Islet of Langerhans (tissue), 1 donor: Measurements from ENCODE around the gene PCDHAC2.

Experiments used
- FAIRE-seq: peaks from one replicate; lab custom pipeline; 2011; peaks lifted over from hg19 to GRCh38; lab: Jason Lieb, UNC

The PCDHAC2 gene, protein sequence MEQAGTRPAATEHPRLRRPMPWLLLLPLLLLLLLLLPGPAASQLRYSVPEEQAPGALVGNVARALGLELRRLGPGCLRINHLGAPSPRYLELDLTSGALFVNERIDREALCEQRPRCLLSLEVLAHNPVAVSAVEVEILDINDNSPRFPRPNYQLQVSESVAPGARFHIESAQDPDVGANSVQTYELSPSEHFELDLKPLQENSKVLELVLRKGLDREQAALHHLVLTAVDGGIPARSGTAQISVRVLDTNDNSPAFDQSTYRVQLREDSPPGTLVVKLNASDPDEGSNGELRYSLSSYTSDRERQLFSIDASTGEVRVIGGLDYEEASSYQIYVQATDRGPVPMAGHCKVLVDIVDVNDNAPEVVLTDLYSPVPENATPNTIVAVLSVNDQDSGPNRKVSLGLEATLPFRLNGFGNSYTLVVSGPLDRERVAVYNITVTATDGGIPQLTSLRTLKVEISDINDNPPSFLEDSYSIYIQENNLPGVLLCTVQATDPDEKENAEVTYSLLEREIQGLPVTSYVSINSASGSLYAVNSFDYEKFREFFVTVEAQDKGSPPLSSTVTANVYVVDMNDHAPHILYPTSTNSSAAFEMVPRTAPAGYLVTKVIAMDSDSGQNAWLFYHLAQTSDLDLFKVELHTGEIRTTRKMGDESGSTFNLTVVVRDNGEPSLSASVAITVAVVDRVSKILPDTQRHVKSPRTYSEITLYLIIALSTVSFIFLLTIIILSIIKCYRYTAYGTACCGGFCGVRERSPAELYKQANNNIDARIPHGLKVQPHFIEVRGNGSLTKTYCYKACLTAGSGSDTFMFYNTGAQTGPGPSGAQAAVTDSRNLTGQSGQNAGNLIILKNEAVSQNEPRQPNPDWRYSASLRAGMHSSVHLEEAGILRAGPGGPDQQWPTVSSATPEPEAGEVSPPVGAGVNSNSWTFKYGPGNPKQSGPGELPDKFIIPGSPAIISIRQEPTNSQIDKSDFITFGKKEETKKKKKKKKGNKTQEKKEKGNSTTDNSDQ

DNA sequence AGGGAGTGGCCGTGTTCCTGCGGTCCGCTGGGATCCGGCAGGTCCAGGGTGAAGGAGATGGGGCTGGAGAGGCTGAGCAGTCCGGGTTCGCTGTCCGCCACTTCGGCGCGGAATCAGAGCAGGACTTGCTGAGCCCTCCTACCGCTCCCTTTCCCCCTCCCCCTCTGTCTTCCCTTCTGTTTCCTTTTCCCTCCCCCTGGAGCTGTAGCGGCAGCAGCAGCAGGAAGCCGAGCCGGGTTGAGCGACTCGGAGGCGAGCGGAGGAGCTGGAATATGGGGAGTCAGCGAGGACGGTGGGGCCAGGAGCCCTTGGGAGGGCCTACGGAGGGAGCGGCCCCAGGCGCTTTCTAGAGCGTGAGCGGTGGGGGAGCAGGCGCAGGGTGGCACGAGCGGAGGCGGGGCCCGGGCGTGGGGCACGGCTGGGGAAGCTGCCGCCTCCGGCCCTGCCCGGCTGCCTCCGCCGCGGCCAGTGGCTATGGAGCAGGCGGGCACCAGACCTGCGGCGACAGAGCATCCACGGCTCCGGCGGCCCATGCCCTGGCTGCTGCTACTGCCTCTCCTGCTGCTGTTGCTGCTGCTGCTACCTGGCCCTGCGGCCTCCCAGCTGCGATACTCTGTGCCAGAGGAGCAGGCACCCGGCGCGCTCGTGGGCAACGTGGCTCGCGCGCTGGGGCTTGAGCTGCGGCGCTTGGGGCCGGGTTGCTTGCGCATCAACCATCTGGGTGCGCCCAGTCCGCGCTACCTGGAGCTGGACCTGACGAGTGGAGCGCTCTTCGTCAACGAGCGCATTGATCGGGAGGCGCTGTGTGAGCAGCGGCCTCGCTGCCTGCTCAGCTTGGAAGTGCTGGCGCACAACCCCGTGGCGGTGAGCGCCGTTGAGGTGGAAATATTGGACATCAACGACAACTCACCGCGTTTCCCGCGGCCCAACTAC, at the start of gene PCDHAC2:
Gene PCDHAC2, plus strand, starts transcription at position 184 of the 933 bp plus-strand sequence. Its CDS starts 291 bp downstream, at position 475.
- FAIRE-seq = no peak

DNA sequence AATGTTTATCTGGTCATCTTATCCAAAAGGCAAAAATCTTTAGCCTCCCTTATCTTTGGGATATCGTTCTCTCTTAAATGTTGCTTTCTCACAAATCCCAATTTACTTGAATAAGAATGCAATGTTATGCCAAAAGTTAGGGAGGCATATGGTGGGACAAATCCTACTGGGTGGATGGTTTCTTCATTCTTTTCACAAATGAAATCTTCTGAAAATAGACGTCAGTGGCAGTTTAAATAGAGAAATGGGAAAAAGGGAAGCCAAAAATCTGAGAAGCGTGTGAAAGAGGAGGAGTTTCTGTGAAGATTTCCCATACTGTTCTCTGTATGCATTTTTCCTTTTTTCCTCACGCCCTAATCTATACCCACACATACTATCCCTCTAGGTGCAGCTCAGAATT, 42.7 kb upstream of the PCDHAC2 start:
- FAIRE-seq = no peak

DNA sequence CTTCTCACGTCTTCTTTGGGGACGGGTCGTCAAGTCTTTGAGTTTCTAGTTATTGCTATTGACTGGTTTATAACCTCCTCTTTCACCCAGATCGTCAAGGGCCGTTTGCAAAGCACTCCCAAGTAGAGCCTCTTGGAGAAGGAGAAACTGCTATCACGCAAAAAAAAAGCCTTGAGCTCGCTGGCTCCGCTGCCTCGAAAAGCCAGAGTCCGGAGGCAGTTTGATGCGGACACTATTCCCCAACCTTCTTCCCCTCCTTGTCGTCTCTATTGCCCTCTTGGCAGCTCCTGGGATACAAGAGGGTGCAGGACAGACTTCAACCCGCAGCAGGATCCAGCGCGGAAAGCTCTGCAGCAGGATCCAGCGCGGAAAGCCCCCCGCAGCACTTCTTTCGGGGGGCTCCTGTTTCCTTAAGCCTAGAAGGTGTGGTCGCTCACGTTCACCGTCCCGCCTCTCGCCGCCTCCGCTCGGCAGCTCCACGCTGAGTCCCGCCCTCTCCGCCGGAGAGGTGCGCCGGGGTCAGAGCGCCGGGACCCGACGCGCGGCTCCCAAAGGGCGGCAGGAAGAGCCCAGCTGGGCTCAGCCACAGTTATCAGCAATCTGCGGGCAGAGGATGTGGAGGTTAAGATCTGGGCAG, 40.4 kb upstream of the PCDHAC2 start, which contains the start of gene PCDHAC1:
Gene PCDHAC1, plus strand, starts transcription at position 494 of the 637 bp plus-strand sequence. CDS start 594 bp downstream, outside the sequence.
- FAIRE-seq = no peak

DNA sequence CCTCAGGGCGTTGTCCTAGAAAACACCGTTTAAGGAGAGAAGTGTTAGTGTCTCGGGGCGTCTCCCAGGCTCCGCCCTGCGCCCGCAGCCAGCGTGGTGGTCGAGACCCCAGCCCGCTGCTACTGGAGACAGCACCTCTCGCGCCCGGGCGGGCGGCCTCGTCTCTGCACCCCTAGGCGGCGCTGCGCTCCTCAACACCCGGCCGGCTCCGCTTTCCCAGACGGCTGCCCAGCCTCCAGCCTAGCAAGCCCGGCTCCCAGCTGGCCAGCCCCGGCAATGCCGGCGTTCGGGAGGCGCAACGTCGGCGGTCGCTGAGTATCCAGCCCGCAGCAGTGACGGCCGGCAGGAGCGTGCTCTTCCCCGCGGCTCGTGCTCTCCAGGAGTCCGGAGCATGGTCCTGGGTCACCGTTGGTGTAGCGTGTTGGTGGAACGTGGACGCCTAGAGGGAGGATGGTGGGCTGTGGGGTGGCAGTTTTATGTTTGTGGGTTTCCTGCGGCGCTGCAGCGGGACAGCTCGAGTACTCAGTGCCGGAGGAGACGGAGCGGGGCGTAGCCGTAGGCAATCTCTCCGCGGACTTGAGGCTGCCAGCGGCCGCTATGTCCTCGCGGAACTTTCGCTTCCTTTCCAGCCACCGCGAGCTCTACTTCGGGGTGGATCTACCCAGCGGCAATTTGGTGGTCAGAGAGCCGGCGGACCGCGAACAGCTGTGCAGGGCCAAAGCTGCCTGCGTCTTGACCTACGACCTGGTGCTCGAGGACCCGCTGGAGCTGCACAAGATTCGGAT, 39.6 kb upstream of the PCDHAC2 start:
- FAIRE-seq = no peak

DNA sequence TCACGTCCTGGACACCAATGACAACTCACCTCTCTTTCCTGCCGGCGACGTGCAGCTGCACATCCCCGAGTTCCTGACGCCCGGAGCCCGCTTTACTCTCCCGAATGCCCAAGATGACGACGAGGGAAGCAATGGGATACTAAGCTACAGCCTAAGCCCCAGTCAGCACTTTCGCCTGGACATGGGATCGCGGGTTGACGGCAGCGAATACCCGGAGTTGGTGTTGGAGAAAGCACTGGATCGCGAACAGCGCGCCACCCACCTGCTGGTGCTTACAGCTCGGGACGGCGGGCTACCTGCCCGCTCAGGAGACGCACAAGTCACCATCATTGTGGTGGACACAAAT, 39.1 kb upstream of the PCDHAC2 start:
- FAIRE-seq = no peak

DNA sequence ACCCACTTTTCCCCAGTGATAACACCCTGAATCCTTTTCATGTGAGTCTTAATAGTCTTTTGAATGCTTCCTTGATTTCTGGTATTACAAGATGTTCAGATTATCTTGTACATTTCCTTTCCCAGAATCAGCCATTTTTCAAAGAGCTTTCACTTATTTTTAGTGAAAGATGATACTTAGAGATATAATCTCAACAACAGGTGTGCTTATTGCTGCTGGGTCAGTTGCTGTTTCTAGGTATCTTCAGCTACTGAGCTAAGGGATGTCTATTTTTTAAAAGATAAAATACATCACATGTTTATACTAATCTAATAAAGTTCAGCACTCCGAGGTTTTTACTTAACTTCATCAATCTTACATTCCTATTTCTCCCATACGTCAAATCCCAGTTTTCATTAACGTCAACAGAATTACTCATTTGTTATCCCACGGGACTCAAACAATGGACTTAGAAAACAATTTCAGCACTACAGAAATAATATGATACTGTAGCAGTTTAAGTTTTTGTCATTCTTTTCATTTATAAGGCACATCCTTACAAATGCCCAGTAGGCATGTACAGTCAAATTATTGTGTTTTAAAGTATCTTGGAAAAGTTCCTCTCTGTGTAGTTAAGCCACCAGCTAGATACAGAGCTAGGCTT, 31.2 kb upstream of the PCDHAC2 start:
- no peak for FAIRE-seq

DNA sequence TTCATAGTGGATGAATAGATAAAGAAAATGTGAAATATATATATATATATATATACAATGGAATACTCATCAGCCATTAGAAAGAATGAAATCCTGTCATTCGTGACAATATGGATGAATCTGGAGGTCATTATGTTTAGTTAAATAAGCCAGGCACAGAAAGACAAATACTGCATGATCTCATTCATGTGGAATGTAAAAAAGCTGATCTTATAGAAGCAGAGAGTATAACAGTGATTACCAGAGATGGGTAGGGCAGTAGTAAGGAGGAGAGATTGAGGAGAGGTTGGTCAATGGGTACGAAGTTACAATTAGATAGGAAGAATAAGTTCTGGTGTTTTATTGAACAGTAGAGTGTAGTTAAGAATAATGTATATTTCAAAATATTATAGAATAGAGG, 19.7 kb upstream of the PCDHAC2 start:
- no peak for FAIRE-seq

DNA sequence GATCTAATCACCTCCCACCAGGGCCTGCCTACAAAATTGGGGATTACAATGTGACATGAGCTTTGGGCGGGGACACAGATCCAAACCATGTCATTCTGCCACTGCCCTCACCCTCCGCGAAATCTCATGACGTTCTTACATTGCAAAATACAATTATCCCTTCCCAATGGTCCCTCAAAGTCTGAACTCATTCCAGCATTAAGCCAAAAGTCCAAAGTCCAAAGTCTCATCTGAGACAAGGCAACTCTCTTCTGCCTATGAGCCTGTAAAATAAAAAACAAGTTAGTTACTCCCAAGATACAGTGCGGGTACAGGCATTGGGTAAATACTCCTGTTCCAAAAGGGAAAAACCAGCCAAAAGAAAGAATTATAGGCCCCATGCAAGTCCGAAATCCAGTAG, 14.6 kb upstream of the PCDHAC2 start:
- FAIRE-seq = no peak

DNA sequence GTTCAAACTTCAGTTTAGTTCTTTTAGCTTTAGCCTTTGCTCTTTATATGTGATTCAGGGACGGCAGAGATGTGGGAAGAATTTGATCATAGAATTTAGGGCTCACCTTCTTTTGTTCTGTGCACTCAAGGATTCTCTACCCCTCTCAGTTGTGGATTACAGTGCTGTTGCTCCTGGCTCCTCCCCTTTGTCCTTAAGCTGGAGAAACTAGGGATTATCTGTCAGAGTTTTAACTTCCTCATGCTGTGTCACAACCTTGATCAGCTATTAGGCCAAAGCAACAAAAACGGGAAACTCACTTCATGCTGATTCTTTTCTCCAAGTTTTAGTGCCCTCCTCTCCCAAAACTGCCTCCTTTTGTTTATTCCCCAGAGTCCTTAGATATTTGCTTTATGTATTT, 13.0 kb upstream of the PCDHAC2 start:
- FAIRE-seq = no peak

DNA sequence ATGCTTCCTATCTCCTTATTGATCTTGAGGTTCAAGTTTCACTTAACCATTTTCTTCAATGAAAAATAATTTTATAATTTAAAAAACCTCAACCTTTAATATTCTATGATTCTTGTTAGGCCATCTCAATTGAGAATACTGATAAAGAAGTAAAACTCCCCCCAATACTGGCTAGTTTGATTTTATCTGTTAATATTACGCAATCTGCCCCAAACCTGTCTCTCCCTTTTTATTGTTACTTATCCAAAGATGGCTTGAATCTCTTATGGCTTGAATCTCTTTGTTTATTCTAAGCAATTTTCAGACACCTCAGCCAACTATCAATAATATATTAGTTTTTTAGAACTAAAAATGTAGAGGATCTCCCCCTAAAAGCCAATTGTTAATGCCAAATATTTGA, 4.1 kb upstream of the PCDHAC2 start:
- FAIRE-seq = no peak

DNA sequence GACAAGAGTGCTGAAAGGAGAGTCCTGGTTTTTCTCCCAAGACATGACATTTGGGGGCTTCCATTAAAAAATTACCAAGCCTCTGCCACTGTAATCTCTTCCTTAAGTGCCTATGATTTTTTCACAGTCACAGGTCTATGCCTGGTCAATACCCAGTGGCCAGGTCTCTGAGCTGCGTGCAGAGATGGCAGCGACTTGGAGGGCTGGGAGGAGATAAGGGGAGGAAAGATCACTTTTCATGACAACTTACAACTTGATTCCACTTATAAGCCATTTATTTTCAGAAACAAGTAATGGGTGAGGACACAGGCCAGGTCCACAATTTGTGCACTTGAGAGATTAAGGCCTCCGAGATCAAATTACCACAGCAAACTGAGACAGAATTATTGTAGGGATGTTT, 1.9 kb upstream of the PCDHAC2 start:
- FAIRE-seq = no peak

DNA sequence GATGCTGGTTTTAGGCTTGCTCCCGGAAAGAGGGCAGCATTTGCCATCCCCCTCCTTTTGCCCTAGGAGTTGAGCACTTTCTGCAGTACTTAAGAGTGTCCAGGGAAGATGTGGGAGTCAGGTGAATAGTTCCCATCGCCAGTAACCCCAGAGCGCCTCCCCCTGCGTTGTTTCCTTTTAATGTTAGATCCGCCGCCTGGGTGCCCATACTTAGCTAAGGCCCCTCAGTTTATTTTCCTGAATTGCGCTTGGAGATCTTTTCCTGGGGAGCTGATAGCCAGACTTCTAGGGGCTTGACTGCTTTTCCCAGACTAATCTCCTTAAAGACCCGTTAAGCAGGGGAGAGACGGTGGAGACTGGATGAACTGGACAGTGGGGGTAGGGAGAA, 377 bp upstream of the PCDHAC2 start:
- no peak for FAIRE-seq

DNA sequence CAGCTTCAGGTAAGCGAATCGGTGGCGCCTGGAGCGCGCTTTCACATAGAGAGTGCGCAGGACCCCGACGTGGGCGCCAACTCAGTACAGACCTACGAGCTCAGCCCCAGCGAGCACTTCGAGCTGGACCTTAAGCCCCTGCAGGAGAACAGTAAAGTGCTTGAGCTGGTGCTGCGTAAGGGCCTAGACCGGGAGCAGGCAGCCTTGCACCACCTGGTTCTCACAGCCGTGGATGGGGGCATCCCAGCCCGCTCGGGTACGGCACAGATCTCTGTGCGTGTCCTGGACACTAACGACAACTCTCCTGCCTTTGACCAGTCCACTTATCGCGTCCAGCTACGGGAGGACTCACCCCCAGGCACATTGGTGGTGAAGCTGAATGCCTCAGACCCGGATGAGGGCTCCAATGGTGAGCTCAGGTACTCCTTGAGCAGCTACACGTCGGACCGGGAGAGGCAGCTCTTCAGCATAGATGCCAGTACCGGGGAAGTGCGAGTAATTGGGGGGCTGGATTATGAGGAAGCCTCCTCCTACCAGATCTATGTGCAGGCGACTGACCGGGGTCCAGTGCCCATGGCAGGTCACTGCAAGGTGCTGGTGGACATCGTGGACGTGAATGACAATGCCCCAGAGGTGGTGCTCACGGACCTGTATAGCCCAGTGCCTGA, 1.1 kb downstream of the PCDHAC2 start:
- no peak for FAIRE-seq

DNA sequence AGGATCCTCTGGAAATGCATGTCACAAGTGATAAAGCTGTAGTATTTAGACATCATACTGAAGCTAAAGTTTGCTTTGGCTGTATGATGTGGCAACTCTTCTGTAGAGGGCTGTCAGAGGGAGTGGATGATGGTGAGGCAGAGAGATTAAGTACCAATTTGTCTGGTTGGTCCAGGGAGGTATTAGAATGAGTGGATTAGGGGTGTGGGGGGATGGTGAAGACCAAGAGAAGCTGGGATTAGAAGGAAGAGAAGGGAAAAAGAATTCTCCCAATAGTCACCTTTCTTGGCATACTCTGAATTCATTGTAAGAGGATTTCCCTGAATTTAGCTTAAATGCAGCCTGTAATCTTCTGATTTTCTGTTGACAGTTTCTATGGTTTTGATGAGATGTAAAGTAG, 3.6 kb downstream of the PCDHAC2 start:
- no peak for FAIRE-seq

DNA sequence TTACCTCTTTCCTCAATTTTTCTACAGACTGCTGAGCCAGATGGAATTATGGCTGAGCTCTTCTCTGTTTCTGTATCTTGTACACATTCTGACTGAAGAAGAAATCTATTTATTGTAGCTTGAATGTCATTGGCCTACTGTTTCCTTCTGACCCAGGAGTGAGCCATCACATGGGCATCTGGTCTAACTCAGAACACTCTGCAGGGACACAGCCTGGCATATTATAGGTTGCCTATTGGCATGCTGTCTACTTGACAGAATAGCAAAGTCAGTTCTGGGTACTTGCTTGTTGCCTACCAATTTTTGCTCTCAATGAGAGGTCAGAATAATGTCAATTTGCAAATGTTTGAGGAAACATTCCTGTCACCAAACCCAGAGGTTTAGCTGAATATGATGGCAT, 7.3 kb downstream of the PCDHAC2 start:
- FAIRE-seq = no peak

DNA sequence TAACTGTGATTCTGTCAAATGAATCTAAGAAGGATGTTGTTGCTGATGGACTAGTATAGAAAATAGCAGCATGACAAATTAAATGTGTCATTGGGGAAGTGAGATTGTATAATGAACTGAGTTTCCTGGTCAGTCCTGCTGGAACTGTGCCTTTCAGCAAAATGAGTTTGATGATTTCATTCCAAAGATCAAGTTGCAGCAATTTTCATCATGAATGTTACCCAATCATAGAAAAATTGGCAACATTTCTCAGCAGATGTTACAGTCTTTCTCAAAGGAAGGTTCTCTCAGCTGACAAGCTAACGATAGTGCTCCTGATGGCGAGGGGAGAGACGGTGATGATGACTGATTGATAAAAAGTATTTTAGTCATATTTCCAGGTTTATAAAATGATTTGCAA, 10.7 kb downstream of the PCDHAC2 start:
- peak; percentile 38 for FAIRE-seq

DNA sequence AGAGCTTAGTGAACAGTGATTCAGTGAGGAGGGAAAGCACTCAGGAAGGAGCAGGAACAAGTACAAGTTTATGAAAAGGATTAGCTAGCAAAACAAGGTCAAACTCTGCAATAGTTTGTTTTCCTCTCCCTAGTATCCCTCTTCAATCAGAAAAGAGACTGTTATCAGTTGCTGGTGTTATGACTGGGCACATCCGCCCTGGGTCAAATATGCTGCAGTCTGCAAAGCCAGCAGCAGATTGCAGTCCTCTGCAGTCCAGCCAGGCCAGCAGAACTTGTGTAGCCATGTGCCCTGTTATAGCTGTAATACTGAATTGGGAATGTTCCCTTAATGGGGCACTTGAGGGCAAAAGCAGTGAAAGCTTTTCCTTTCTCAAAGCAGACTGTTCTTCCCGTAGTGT, 12.0 kb downstream of the PCDHAC2 start:
- no peak for FAIRE-seq

DNA sequence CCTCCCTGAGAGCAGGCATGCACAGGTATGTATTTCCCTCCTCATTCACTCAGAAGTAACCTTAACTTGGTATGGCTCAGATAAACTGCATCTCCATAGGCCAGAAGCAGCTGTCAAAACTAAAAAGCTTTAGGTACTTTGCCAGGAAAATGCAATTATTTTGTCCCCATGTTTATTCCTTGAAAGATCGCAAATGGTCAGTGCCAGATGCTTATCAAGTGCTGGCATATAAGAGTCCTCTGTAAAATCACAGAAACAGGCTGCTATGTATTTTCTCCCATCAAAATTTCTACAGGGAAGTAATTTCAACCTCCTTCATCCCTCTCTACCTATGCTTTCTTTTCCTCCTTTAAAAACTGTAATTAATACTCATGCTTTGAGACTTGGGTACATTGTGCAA, 12.7 kb downstream of the PCDHAC2 start:
- no peak for FAIRE-seq

DNA sequence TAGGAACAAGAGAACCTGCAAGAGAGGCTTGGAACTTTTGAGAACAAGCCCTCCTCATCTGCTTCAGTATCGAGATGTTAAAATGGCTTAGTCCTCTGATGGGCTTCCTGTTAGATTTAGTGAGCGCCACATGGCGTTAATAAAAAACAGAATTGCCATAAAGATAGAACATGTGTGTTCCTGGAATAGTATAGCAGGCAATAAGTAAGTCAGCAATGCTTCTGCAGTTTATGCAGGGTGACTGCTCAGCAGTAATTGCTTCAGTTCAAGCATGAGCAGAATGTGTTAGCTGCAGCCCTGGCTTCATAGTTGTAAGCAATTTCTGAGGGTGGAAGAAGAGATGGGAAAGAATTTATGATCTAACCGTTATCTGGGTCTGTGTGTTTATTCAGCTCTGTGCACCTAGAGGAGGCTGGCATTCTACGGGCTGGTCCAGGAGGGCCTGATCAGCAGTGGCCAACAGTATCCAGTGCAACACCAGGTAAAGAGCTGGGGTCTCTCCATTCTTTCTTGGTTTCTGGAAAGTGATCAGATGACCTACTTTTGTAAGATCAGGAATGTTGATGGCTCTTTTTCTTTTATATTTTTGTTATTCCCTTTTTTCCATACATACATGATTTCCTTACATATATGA, 15.9 kb downstream of the PCDHAC2 start:
- FAIRE-seq = no peak
